HepG2 (cell line): ENCODE results near the gene EIF5. TPM values are rescaled to one million over a fixed set of nuclear protein-coding genes. Genes with fewer than 3 reads are reported as not detected.

Source experiments
- ATAC-seq: fragments of 200-7000 bp; cut with Tn5 transposase; 3 replicates; pipeline ENCODE4 v1.9.1; 2020; ENCODE audit warnings: mild to moderate bottlenecking, moderate library complexity
- BruUV-seq: library from RNA; stranded (reverse); fragments of 400-500 nt; replicated peaks from 2 replicates; lab custom pipeline; 2021; lab: Mats Ljungman, UMichigan
- CTCF ChIA-PET: fragments of 300-600 bp; formaldehyde crosslinking; extraction: SDS; loops from one replicate; lab custom pipeline; 2021; ENCODE audit warnings: low total read pairs, inconsistent platforms, low intra/inter-chr PET ratio; lab: Yijun Ruan, JAX
- POLR2A ChIA-PET: fragments of 350-600 bp; sonication (Branson Sonifier 250); formaldehyde crosslinking; loops from one replicate; lab custom pipeline; 2020; ENCODE audit warnings: antibody characterized with exemption, inconsistent platforms; lab: Yijun Ruan, JAX
- DNase-seq: peaks from one replicate; pipeline ENCODE4 v3.0.0-alpha.2; 2015; ENCODE audit warnings: low spot score
- FAIRE-seq: peaks from 3 replicates; lab custom pipeline; 2011; peaks lifted over from hg19 to GRCh38; lab: Jason Lieb, UNC
- H2AFZ ChIP-seq: one replicate; pipeline ENCODE4 v1.6.1; 2011; ENCODE audit warnings: low read length, inconsistent platforms
- H3K27ac ChIP-seq: fragments of 300-600 bp; 3 replicates; pipeline ENCODE4 v1.8.0; 2011; ENCODE audit warnings: mixed run types, mild to moderate bottlenecking, mixed read lengths, low read length, inconsistent platforms; ENCODE audit not compliant: insufficient read depth; ENCODE audit errors: extremely low read length
- H3K27me3 ChIP-seq, 2 experiments: fragments of 200-600 bp in 1 of 2; 2 replicates in 1 of 2; 3 replicates in 1 of 2; pipeline versions ENCODE4 v1.6.0 to v1.8.0; 2011; ENCODE audit warnings: low read length in 2 of 2, mild to moderate bottlenecking in 2 of 2, moderate library complexity in 2 of 2, inconsistent platforms in 1 of 2; ENCODE audit not compliant: insufficient read depth in 2 of 2, control insufficient read depth in 1 of 2
- H3K36me3 ChIP-seq, 2 experiments: fragments of 200-600 bp in 1 of 2; replicated peaks in 1 of 2; 2 replicates in 1 of 2; 3 replicates in 1 of 2; pipeline versions ENCODE4 v1.5.1 to v1.8.0; 2011; ENCODE audit warnings: low read length in 2 of 2, inconsistent platforms in 1 of 2; ENCODE audit not compliant: insufficient read depth in 2 of 2, control insufficient read depth in 1 of 2
- H3K4me1 ChIP-seq: 2 replicates; pipeline ENCODE4 v1.5.1; 2012; ENCODE audit warnings: low read length, inconsistent platforms; ENCODE audit not compliant: insufficient read depth
- H3K4me2 ChIP-seq: 2 replicates; pipeline ENCODE4 v1.6.0; 2011; ENCODE audit warnings: low read depth, low read length, inconsistent platforms
- H3K4me3 ChIP-seq, 3 experiments: fragments of 200-600 bp in 1 of 3; sonication (generic), shearing (Covaris generic) in 1 of 3; replicated peaks in 1 of 3; 2 replicates each; pipeline ENCODE4 v1.5.1; 2011 to 2016; ENCODE audit warnings: low read length in 3 of 3, inconsistent platforms in 2 of 3, low read depth in 2 of 3, mild to moderate bottlenecking in 2 of 3, control low read depth in 1 of 3, mixed read lengths in 1 of 3; ENCODE audit not compliant: insufficient read depth in 1 of 3
- H3K79me2 ChIP-seq: one replicate; pipeline ENCODE4 v1.6.1; 2011; ENCODE audit warnings: low read length, inconsistent platforms; ENCODE audit not compliant: insufficient read depth
- H3K9ac ChIP-seq: 2 replicates; pipeline ENCODE4 v1.6.0; 2011; ENCODE audit warnings: mild to moderate bottlenecking, low read depth, low read length, inconsistent platforms; ENCODE audit not compliant: insufficient read depth
- H3K9me3 ChIP-seq: 2 replicates; pipeline ENCODE4 v1.5.1; 2012; ENCODE audit warnings: mild to moderate bottlenecking, low read length
- H4K20me1 ChIP-seq: 2 replicates; pipeline ENCODE4 v1.6.0; 2011; ENCODE audit warnings: inconsistent platforms, mild to moderate bottlenecking, low read length, moderate library complexity; ENCODE audit not compliant: insufficient read depth
- STAG1 ChIP-seq: sonication (generic); formaldehyde crosslinking; IDR thresholded peaks from 2 replicates; pipeline ENCODE4 v1.4.0; 2020; ENCODE audit warnings: missing genetic modification reagents
- whole genome bisulfite sequencing: methylation state at CpG from one replicate; pipeline ENCODE4 v1.1.6; 2017; ENCODE audit warnings: low lambda C conversion rate; 5-methylcytosine and 5-hydroxymethylcytosine counted together
- in situ Hi-C: cut with HindIII; loops from 2 replicates; pipeline ENCODE4 v1.10.0; 2017; ENCODE audit warnings: low pct_unique_long_range_greater_than_20kb; ENCODE audit not compliant: extremely low pct_ligation_motif_present
- intact Hi-C: fragments of 100-400 bp; cut with micrococcal nuclease; formaldehyde crosslinking; loops from one replicate; pipeline ENCODE4 v1.10.0; 2022; ENCODE audit not compliant: unreplicated experiment
- polyA plus RNA-seq, 8 experiments: library from polyadenylated mRNA; depleted of rRNA in 3 of 8; stranded (reverse) in 7 of 8; unstranded in 1 of 8; fragments of >200 nt; fragmentation: Illumina TruSeq in 4 of 8; extraction: Trizol in 4 of 8; gene quantifications; 2 replicates each; pipeline versions ENCODE4 v1.2.1 to v1.2.3, GENCODE V29; 2011 to 2016; ENCODE audit warnings: low read depth in 4 of 8, missing spikeins in 1 of 8, mixed read lengths in 1 of 8; ENCODE audit not compliant: insufficient read depth in 1 of 8
- total RNA-seq, 5 experiments: library from RNA; depleted of rRNA; stranded (reverse); fragments of >200 nt; fragmentation: Illumina TruSeq; extraction: Trizol; gene quantifications; 2 replicates each; pipeline ENCODE4 v1.2.3, GENCODE V29; 2016; ENCODE audit warnings: low read depth in 1 of 5
- TF ChIP-seq, protein P1 (sequence below): sonication (generic); formaldehyde crosslinking; IDR thresholded peaks from 2 replicates; pipeline ENCODE4 v1.5.0; 2020; ENCODE audit warnings: mild to moderate bottlenecking, missing genetic modification reagents, borderline replicate concordance
- TF ChIP-seq, protein P2 (sequence below): sonication (generic); formaldehyde crosslinking; IDR thresholded peaks from 2 replicates; pipeline ENCODE4 v1.9.0; 2021; ENCODE audit warnings: missing genetic modification reagents, mild to moderate bottlenecking, borderline replicate concordance

Gene EIF5
- total and polyA plus RNA-seq, 2 of the 13 experiments (the other 11 are each of a cell fraction or from before 2014, with no cell fraction given): 189 to 281 TPM

DNA sequence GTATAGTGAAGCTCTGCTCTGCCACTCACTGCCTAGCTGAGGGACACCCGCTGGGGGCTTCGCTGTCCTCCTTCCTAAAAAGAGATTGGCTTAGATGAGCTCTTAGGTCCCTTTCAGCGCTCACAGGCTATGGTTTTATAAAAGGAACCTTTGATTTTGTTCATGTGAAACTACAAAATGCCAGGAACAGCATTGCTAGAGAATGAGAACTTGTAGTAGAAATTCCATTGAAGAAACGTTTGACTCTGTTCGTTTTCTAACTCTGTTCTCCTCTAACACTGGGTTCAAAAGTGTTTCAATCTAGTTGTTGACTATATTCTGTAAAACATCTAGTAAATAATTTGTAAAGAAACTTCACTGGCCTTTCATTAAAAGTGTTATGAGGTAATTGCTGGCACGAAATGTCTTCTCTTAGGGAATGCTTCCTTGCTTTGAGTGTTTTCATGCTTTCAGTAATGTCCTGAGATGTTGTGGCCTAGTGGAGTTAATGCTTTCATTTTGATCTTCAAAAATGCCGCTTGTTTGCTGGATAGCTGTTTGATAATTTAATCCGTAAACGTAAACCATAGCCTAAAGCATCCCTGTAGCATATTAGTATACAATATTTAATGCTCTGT, 52.8 kb downstream of the EIF5 start:
- in situ Hi-C loops (no loop called here), intact Hi-C loops (loop anchor here (5.0 kb wide), 1 partner anchor 40 kb away; no protein-coding TSS in a partner anchor)
- Histone ChIP-seq H3K9ac (peak overlapping the region; percentile 92), H3K4me1 (peaks cover 38% of the 10 kb centered on the region), H3K4me3 (peak overlapping the region; percentile 92 to 98 (median 93)), H3K79me2 (peaks cover 51% of the 10 kb centered on the region), H4K20me1 (peaks cover 37% of the 10 kb centered on the region), H3K36me3 (peaks cover 0 to 4% of the 10 kb centered on the region in 2 experiments; a peak in 1 of 5 replicates), H3K27me3 (peaks cover 1 to 4% of the 10 kb centered on the region in 2 experiments; a peak in 2 of 5 replicates), H3K9me3 (no peaks in the 10 kb centered on the region), H3K4me2 (peak overlapping the region; percentile 67), H3K27ac (no peak overlapping the region), H2AFZ (no peak overlapping the region)
- WGBS: 5% methylated on average over 9 of the region's 9 CpGs
- ATAC-seq: no peak
- no TSS peak for BruUV-seq
- POLR2A ChIA-PET: no interaction called here
- no peak for DNase-seq
- CTCF ChIA-PET: no interaction called here
- TF ChIP-seq, protein P1, sequence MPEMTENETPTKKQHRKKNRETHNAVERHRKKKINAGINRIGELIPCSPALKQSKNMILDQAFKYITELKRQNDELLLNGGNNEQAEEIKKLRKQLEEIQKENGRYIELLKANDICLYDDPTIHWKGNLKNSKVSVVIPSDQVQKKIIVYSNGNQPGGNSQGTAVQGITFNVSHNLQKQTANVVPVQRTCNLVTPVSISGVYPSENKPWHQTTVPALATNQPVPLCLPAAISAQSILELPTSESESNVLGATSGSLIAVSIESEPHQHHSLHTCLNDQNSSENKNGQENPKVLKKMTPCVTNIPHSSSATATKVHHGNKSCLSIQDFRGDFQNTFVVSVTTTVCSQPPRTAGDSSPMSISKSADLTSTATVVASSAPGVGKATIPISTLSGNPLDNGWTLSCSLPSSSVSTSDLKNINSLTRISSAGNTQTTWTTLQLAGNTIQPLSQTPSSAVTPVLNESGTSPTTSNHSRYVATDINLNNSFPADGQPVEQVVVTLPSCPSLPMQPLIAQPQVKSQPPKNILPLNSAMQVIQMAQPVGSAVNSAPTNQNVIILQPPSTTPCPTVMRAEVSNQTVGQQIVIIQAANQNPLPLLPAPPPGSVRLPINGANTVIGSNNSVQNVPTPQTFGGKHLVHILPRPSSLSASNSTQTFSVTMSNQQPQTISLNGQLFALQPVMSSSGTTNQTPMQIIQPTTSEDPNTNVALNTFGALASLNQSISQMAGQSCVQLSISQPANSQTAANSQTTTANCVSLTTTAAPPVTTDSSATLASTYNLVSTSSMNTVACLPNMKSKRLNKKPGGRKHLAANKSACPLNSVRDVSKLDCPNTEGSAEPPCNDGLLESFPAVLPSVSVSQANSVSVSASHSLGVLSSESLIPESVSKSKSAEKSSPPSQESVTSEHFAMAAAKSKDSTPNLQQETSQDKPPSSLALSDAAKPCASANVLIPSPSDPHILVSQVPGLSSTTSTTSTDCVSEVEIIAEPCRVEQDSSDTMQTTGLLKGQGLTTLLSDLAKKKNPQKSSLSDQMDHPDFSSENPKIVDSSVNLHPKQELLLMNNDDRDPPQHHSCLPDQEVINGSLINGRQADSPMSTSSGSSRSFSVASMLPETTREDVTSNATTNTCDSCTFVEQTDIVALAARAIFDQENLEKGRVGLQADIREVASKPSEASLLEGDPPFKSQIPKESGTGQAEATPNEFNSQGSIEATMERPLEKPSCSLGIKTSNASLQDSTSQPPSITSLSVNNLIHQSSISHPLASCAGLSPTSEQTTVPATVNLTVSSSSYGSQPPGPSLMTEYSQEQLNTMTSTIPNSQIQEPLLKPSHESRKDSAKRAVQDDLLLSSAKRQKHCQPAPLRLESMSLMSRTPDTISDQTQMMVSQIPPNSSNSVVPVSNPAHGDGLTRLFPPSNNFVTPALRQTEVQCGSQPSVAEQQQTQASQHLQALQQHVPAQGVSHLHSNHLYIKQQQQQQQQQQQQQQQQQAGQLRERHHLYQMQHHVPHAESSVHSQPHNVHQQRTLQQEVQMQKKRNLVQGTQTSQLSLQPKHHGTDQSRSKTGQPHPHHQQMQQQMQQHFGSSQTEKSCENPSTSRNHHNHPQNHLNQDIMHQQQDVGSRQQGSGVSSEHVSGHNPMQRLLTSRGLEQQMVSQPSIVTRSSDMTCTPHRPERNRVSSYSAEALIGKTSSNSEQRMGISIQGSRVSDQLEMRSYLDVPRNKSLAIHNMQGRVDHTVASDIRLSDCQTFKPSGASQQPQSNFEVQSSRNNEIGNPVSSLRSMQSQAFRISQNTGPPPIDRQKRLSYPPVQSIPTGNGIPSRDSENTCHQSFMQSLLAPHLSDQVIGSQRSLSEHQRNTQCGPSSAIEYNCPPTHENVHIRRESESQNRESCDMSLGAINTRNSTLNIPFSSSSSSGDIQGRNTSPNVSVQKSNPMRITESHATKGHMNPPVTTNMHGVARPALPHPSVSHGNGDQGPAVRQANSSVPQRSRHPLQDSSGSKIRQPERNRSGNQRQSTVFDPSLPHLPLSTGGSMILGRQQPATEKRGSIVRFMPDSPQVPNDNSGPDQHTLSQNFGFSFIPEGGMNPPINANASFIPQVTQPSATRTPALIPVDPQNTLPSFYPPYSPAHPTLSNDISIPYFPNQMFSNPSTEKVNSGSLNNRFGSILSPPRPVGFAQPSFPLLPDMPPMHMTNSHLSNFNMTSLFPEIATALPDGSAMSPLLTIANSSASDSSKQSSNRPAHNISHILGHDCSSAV (CRISPR knock-in tag): no peak
- TF ChIP-seq, protein P2, sequence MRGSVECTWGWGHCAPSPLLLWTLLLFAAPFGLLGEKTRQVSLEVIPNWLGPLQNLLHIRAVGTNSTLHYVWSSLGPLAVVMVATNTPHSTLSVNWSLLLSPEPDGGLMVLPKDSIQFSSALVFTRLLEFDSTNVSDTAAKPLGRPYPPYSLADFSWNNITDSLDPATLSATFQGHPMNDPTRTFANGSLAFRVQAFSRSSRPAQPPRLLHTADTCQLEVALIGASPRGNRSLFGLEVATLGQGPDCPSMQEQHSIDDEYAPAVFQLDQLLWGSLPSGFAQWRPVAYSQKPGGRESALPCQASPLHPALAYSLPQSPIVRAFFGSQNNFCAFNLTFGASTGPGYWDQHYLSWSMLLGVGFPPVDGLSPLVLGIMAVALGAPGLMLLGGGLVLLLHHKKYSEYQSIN (CRISPR knock-in tag): no peak
- TF ChIP-seq STAG1 (CRISPR knock-in tag): no peak
- FAIRE-seq: no peak
